ENCODE results near the gene TAS2R1. TPM values are rescaled to one million over a fixed set of nuclear protein-coding genes. Genes with fewer than 3 reads are reported as not detected.

TAS2R1 gene
- total RNA-seq, 1 donor from 2014 or later: not detected

DNA sequence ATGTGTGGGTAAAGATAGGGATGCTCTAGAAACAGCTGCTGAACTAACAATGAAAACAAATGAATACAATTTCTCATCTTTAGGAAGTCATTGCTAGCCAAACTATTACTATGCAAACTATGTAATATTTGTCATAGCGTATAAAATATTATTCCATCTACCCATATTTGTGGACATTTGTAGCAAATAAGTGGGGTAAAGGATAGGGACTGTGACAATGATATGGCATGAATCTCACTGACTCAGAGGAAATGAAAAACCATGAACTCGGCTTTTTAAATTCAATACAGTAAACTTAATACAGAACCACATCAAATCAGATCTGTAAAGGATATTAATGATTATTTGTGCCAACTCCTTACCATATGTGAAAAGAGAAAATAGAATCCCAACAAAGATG, 16.7 kb upstream of the TAS2R1 start:
- no peaks in the 10 kb centered on the region for H3K36me3 ChIP-seq (ENCODE audit: insufficient read depth, low read length)
- no peaks in the 10 kb centered on the region for H3K4me1 ChIP-seq (ENCODE audit: insufficient read depth, low read length)
- H3K27ac Mint-ChIP-seq (ENCODE audit: unreplicated experiment): no peak overlapping the region
- H3K27me3 ChIP-seq (ENCODE audit: insufficient read depth, low read length): no peaks in the 10 kb centered on the region
- no peak overlapping the region for H3K4me3 Mint-ChIP-seq (ENCODE audit: unreplicated experiment)
- H3K36me3 Mint-ChIP-seq (ENCODE audit: low read depth, unreplicated experiment): no peaks in the 10 kb centered on the region
- no peaks in the 10 kb centered on the region for H3K9me3 ChIP-seq (ENCODE audit: insufficient read depth, low read depth, low read length)
- FAIRE-seq (peak; percentile 37), DNase-seq (ENCODE audit: low read depth) (no peak)
- H4K20me1 ChIP-seq (ENCODE audit: insufficient read depth, low read length): no peaks in the 10 kb centered on the region
- TF ChIP-seq, protein P1, sequence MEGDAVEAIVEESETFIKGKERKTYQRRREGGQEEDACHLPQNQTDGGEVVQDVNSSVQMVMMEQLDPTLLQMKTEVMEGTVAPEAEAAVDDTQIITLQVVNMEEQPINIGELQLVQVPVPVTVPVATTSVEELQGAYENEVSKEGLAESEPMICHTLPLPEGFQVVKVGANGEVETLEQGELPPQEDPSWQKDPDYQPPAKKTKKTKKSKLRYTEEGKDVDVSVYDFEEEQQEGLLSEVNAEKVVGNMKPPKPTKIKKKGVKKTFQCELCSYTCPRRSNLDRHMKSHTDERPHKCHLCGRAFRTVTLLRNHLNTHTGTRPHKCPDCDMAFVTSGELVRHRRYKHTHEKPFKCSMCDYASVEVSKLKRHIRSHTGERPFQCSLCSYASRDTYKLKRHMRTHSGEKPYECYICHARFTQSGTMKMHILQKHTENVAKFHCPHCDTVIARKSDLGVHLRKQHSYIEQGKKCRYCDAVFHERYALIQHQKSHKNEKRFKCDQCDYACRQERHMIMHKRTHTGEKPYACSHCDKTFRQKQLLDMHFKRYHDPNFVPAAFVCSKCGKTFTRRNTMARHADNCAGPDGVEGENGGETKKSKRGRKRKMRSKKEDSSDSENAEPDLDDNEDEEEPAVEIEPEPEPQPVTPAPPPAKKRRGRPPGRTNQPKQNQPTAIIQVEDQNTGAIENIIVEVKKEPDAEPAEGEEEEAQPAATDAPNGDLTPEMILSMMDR (IDR thresholded peaks at IDR 0.05; ENCODE audit: insufficient read depth, low read depth, low read length): no peak
- TF ChIP-seq EZH2 (IDR thresholded peaks at IDR 0.05; ENCODE audit: insufficient read depth, low read length): no peak
- H3K4me3 ChIP-seq (ENCODE audit: insufficient read depth, low read depth, low read length): no peak overlapping the region
- H3K9me3 Mint-ChIP-seq (ENCODE audit: unreplicated experiment): no peaks in the 10 kb centered on the region
- H2AFZ ChIP-seq (ENCODE audit: low read depth, low read length): no peak overlapping the region
- H3K9ac ChIP-seq (ENCODE audit: low read length): no peak overlapping the region
- H3K4me2 ChIP-seq (ENCODE audit: low read length): no peak overlapping the region
- no peaks in the 10 kb centered on the region for H3K79me2 ChIP-seq (ENCODE audit: insufficient read depth, low read length)
- no peak overlapping the region for H3K27ac ChIP-seq (ENCODE audit: low read depth, low read length)
- no peaks in the 10 kb centered on the region for H3K4me1 Mint-ChIP-seq (ENCODE audit: low read depth, unreplicated experiment)
- H3K27me3 Mint-ChIP-seq (ENCODE audit: low read depth, unreplicated experiment): no peaks in the 10 kb centered on the region

DNA sequence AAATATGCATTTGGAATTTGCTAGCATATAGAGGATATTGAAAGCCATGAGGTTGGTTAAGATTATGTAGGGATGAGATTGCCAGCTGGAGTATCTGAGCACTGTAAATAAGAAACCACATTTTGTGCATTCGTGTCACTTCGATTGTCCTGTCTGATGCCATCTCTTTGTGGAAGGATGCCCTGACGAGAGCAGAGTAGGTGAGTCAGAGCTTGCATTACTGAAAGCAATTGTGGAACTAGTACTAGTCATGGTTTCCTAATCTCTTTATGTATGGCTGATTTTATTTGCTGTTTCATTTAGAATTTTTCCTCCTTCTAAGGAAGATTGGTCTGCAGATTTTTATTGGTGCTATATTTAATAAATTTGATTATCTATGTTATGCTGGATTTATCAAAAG, 14.5 kb upstream of the TAS2R1 start:
- Histone ChIP-seq H3K36me3 (ENCODE audit: insufficient read depth, low read length) (no peaks in the 10 kb centered on the region), H4K20me1 (ENCODE audit: insufficient read depth, low read length) (no peaks in the 10 kb centered on the region), H3K27ac (ENCODE audit: low read depth, low read length) (no peak overlapping the region), H3K4me3 (ENCODE audit: insufficient read depth, low read depth, low read length) (no peak overlapping the region), H3K9ac (ENCODE audit: low read length) (no peak overlapping the region), H3K79me2 (ENCODE audit: insufficient read depth, low read length) (no peaks in the 10 kb centered on the region), H3K4me2 (ENCODE audit: low read length) (no peak overlapping the region), H3K27me3 (ENCODE audit: insufficient read depth, low read length) (no peaks in the 10 kb centered on the region), H3K4me1 (ENCODE audit: insufficient read depth, low read length) (no peaks in the 10 kb centered on the region), H3K9me3 (ENCODE audit: insufficient read depth, low read depth, low read length) (no peaks in the 10 kb centered on the region), H2AFZ (ENCODE audit: low read depth, low read length) (no peak overlapping the region)
- no peak for TF ChIP-seq EZH2 (IDR thresholded peaks at IDR 0.05; ENCODE audit: insufficient read depth, low read length)
- Mint-ChIP-seq H3K27me3 (ENCODE audit: low read depth, unreplicated experiment) (no peaks in the 10 kb centered on the region), H3K4me3 (ENCODE audit: unreplicated experiment) (no peak overlapping the region), H3K4me1 (ENCODE audit: low read depth, unreplicated experiment) (no peaks in the 10 kb centered on the region), H3K27ac (ENCODE audit: unreplicated experiment) (no peak overlapping the region), H3K9me3 (ENCODE audit: unreplicated experiment) (no peaks in the 10 kb centered on the region), H3K36me3 (ENCODE audit: low read depth, unreplicated experiment) (no peaks in the 10 kb centered on the region)
- DNase-seq (ENCODE audit: low read depth) (no peak), FAIRE-seq (no peak)

DNA sequence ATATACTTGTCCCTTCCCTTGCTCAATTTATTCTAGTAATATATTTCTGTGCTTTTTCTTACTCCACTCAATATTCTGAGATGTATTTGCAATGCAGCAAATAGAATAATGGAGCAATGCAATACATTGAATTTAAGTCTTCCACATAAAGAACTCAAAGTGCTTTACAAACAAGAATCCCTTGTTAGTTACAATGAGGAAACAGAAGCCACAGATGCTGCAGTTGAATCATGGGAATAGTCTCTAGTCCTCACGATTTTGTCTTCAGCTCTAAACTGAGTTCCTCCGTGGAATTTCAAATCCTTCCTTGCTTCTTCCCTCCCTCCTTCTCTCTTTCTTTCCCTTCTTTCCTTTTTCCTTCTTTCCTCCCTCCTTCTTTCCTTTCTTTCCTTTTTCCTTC, 12.5 kb upstream of the TAS2R1 start:
- H3K27me3 ChIP-seq (ENCODE audit: insufficient read depth, low read length): no peaks in the 10 kb centered on the region
- no peaks in the 10 kb centered on the region for H3K36me3 ChIP-seq (ENCODE audit: insufficient read depth, low read length)
- H3K79me2 ChIP-seq (ENCODE audit: insufficient read depth, low read length): no peaks in the 10 kb centered on the region
- Mint-ChIP-seq H3K27ac (ENCODE audit: unreplicated experiment) (no peak overlapping the region), H3K9me3 (ENCODE audit: unreplicated experiment) (peaks cover 3% of the 10 kb centered on the region), H3K27me3 (ENCODE audit: low read depth, unreplicated experiment) (no peaks in the 10 kb centered on the region), H3K36me3 (ENCODE audit: low read depth, unreplicated experiment) (no peaks in the 10 kb centered on the region), H3K4me3 (ENCODE audit: unreplicated experiment) (no peak overlapping the region), H3K4me1 (ENCODE audit: low read depth, unreplicated experiment) (no peaks in the 10 kb centered on the region)
- no peak overlapping the region for H3K4me2 ChIP-seq (ENCODE audit: low read length)
- H3K4me3 ChIP-seq (ENCODE audit: insufficient read depth, low read depth, low read length): no peak overlapping the region
- H3K9ac ChIP-seq (ENCODE audit: low read length): no peak overlapping the region
- FAIRE-seq: no peak
- TF ChIP-seq, protein P1 (IDR thresholded peaks at IDR 0.05; ENCODE audit: insufficient read depth, low read depth, low read length): no peak
- no peak for TF ChIP-seq EZH2 (IDR thresholded peaks at IDR 0.05; ENCODE audit: insufficient read depth, low read length)
- DNase-seq (ENCODE audit: low read depth): no peak
- no peaks in the 10 kb centered on the region for H4K20me1 ChIP-seq (ENCODE audit: insufficient read depth, low read length)
- H3K27ac ChIP-seq (ENCODE audit: low read depth, low read length): no peak overlapping the region
- H3K9me3 ChIP-seq (ENCODE audit: insufficient read depth, low read depth, low read length): no peaks in the 10 kb centered on the region
- no peaks in the 10 kb centered on the region for H3K4me1 ChIP-seq (ENCODE audit: insufficient read depth, low read length)
- H2AFZ ChIP-seq (ENCODE audit: low read depth, low read length): no peak overlapping the region
